H7 (cell line): ENCODE data around the gene NLRX1. TPM values are rescaled to one million over a fixed set of nuclear protein-coding genes. Genes with fewer than 3 reads are reported as not detected.
A peak's percentile ranks its signal among the peaks of the same experiment; 100 is the strongest.
"Not testable (repeated sequence)": the region's sequence is repeated elsewhere in the genome, so short reads cannot be mapped to it uniquely, and the experiment has no call there.

Experiments used
- DNase-seq: peaks from one replicate; pipeline ENCODE4 v3.0.0; 2012
- H3K27me3 ChIP-seq: 2 replicates; pipeline ENCODE4 v1.6.0; 2011; ENCODE audit warnings: mild to moderate bottlenecking, low read length; ENCODE audit not compliant: control insufficient read depth, insufficient read depth
- H3K36me3 ChIP-seq: replicated peaks from 2 replicates; pipeline ENCODE4 v1.5.1; 2011; ENCODE audit warnings: low read length; ENCODE audit not compliant: control insufficient read depth, insufficient read depth
- H3K4me3 ChIP-seq: 2 replicates; pipeline ENCODE4 v1.5.1; 2011; ENCODE audit warnings: low read depth, mild to moderate bottlenecking, control low read depth, low read length, moderate library complexity; ENCODE audit not compliant: insufficient read depth
- total RNA-seq: library from RNA; depleted of rRNA; stranded (reverse); fragments of >200 nt; shearing (Covaris generic); gene quantifications from 2 replicates; pipeline ENCODE4 v1.2.3, GENCODE V29; 2014

NLRX1 gene
- total RNA-seq, 1 experiment from 2014 or later: 34.0 TPM

DNA sequence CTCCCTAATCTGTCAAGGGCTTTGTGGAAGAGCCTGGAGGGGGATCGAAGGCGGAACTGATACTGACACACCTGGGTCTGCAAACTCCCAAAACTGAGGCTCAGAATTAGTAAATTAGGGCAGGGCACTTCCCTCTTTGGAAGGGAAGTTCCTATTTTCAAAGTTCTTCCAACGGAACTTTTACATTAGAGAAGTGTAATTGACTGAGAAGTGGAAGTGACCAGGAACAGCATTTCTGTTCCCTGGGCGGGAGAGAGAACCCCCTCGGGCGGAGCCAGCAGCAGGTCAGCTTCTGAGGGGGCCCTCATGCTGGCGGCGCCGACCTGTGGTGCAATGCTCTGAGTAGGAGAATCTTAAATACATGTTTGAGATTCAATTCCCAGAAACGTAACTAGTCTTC, 36.6 kb downstream of the NLRX1 start:
- no peak overlapping the region for H3K4me3 ChIP-seq
- DNase-seq: peak; percentile 32
- no peaks in the 10 kb centered on the region for H3K36me3 ChIP-seq
- H3K27me3 ChIP-seq: no peaks in the 10 kb centered on the region

DNA sequence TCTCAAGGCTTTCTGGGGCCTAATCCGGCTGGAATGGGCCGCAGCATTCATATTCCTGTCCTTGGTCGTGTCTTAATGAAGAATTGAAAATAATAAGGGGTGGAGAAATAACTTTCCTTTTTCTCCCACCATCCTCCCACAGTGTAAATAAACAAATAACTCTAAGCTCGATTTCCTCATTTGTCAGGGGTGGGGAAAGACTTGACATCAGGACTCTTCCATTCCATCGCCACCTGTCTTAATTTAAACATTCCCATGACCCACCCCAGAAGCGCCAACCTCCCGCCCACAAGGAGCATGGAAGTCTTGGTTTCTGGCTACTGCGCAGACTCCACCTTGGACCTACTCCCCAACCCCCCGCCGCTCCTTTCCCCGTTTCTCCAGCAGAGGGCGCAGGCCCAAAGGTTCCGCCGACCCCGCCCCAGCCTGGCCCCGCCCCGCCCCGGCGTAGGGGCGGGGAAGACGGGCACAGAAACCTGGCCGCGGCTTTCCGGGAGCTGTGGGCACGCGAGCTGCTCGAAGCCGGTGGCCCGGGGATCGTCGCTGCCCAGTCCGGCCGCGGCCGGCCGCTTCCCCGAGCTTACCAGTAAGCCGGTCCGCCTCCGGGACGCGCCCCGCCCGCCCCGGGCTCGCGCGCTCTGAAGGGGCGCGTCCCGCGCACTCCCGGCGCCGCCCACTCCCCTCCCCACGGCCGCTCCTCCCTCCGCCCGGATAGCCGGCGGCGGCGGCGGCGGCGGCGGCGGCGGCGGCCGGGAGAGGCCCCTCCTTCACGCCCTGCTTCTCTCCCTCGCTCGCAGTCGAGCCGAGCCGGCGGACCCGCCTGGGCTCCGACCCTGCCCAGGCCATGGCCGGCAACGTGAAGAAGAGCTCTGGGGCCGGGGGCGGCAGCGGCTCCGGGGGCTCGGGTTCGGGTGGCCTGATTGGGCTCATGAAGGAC, 37.3 kb downstream of the NLRX1 start, which contains the start of gene CBL:
Gene CBL (plus strand): TSS at position 766 of the 937 bp plus-strand sequence. CDS start 79 bp downstream, at position 845.
- no peaks in the 10 kb centered on the region for H3K27me3 ChIP-seq
- peak within 1 kb of the TSS; percentile 90 for H3K4me3 ChIP-seq
- H3K36me3 ChIP-seq: no peaks in the 10 kb centered on the region
- DNase-seq: peak; percentile 98

DNA sequence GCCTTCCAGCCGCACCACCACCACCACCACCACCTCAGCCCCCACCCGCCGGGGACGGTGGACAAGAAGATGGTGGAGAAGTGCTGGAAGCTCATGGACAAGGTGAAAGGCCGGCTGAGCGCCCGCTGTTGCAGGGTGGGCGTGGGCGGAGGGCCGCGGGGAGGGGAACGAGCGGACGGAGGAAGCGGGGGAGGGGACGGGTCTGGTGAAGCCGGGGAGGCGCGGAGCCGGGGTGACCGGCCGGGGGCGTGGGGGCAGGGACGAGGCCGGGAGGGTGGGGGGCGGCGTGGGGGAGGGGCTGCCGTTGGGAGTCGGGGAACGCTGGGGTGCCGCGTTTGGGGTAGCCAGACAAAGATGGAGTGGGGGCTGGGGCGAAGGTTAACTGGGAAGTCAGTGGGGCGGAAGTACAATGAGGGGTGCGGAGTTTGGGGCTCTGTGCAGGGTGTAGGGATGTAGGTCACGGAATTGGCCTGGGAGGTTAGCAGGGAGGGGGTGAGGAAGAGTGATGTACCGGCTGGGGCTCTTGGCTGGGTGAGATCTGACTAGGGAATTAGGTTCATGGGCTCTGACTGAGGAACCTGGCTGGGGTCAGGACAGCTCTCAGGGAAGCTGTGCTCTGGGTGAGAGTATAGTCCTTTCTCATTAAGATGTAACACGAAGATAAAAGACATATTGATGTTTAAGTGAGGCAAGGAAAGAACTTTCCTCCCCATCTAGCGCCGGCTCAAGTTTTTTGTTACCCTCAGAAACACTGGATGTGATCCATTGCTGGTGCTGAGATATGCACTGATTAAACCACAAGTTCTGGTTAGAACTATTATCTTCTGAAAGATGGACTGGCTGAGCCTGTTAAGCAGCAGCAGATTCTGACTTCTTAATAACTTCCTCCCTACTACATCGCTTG, 38.2 kb downstream of the NLRX1 start:
- Histone ChIP-seq H3K36me3 (no peaks in the 10 kb centered on the region), H3K27me3 (no peaks in the 10 kb centered on the region), H3K4me3 (peak overlapping the region; percentile 90)
- DNase-seq: peak; percentile 90

DNA sequence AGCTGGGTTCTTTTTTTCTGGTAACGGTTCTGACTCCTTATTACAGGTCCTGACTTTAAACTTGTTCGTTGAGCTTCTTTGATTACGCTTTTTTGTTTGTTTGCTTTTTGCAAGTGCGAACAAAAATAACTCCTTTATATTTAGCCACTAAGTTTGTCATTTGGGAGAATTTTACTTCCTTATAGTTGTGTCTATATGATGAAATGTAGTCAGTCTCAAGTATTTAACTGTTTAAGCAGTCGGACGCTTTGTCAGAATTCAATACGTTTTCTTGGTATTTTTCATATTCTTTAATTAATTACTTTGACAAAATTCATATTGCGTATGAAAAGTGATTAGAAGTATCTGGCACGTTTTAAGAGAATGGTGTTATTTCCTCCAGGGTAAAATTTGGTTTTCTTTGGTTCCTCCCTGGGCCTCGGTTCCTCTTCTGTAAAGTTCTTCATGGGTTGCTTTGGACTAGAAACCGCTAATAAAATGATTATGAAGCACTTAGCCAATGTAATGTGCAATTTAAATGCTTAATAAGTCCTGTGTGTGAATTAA, 39.0 kb downstream of the NLRX1 start:
- peak overlapping the region; percentile 90 for H3K4me3 ChIP-seq
- no peaks in the 10 kb centered on the region for H3K36me3 ChIP-seq
- no peaks in the 10 kb centered on the region for H3K27me3 ChIP-seq
- no peak for DNase-seq

DNA sequence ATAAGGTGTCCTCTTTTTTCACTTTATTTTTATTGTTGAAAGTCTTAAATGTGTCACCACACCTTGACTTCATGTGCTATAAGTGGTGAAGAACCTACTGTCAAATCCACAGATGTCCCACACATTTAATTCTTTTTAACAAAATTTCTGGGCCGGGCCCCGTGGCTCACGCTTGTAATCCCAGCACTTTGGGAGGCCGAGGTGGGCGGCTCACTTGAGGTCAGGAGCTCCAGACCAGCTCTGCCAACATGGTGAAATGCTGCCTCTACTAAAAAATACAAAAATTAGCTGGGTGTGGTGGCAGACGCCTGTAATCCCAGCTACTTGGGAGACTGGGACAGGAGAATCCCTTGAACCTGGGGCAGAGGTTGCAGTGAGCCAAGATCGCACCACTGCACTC, 40.7 kb downstream of the NLRX1 start:
- Histone ChIP-seq H3K36me3 (no peaks in the 10 kb centered on the region), H3K4me3 (no peak overlapping the region), H3K27me3 (no peaks in the 10 kb centered on the region)
- no peak for DNase-seq

GRCh38 chr11:119210050-119210449, 41.5 kb downstream of the NLRX1 start:
- no peak overlapping the region for H3K4me3 ChIP-seq
- H3K36me3 ChIP-seq: no peaks in the 10 kb centered on the region
- H3K27me3 ChIP-seq: no peaks in the 10 kb centered on the region
- DNase-seq: no peak

- H3K36me3 ChIP-seq: no peaks in the 10 kb centered on the region
- no peak overlapping the region for H3K4me3 ChIP-seq
- H3K27me3 ChIP-seq: no peaks in the 10 kb centered on the region
- no peak for DNase-seq
Measured at GRCh38 chr11:119218141-119218878, 49.8 kb downstream of the NLRX1 start.

DNA sequence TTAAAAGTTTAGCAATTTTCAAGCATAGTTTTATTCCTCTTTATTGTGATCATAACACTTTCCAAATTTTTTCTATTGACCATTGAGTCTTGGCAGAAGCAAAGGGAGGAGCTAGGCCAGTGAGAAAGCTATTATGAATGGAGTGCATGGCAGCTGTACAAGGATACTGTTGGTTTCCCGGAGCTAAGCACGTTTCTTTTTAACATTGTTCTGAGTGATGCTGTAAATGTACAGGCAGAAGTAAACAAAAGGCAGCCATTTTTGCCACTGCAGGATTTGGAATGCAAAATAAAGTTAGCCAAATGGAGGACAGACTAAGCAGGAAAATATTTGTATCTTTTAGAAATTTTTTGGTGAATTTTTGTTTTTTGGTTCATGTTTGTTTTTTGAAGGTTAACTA, 53.8 kb downstream of the NLRX1 start:
- no peaks in the 10 kb centered on the region for H3K36me3 ChIP-seq
- no peak for DNase-seq
- no peak overlapping the region for H3K4me3 ChIP-seq
- H3K27me3 ChIP-seq: no peaks in the 10 kb centered on the region

DNA sequence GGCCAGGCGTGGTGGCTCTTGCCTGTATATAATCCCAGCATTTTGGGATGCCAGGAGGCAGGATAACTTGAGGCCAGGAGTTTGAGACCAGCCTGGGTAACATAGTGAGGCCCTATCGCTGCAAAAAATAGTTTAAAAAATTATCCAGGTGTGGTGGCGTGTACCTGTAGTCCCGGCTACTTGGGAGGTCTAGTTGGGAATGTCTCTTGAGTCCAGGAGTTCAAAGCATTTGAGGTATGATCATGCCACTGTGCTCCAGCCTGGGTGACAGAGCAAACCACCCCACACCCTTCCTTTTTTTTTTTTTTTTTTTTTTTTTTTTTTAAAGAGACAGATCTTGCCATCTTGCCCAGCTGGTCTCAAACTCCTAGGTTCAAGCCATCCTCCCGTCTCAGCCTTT, 54.4 kb downstream of the NLRX1 start:
- no peaks in the 10 kb centered on the region for H3K36me3 ChIP-seq
- H3K4me3 ChIP-seq: no peak overlapping the region
- H3K27me3 ChIP-seq: no peaks in the 10 kb centered on the region
- no peak for DNase-seq

DNA sequence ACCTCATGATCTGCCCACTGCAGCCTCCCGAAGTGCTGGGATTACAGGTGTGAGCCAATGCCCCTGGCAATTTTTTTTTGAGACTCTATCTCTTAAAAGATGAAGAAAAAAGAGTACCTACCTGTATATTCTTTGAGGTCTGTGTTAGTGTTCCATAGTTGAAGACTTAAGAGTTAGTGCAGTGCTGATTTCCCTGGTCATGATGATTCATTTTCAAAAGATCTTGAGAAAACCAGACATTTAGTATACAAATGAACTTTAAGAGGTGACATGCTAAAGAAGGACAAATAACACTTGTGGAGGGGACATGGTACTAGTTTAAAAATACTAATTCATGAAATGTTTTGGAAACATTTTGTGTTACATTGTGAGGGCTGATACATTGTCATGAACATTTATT, 55.3 kb downstream of the NLRX1 start:
- no peak for DNase-seq
- Histone ChIP-seq H3K27me3 (no peaks in the 10 kb centered on the region), H3K4me3 (no peak overlapping the region), H3K36me3 (no peaks in the 10 kb centered on the region)

DNA sequence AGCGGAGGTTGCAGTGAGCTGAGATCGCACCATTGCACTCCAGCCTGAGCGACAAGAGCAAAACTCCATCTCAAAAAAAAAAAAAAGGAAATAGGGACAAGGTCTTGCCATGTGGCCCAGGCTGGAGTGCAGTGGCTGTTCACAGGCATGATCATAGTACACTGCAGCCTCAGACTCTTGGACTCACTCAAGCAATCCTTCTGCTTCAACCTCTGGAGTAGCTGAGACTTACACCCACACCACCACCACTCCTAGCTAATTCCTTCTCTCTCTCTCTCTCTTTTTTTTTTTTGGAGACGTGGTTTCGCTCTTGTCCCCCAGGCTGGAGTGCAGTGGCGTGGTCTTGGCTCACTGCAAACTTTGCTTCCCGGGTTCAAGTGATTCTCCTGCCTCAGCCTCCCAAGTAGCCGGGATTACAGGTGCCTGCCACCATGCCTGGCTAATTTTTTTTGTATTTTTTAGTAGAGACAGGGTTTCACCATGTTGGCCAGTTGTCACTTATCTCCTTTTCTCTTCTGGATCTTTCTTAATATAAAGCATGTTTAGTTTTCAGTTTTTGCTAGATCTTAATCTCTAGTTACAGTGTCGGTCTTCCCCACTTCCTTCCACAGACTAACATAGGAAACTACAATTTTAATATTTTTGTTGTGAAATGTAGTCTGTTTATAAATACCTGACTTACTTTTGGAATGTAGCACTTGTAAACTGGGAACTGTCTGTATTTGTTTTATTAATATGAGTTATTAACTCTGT, 60.2 kb downstream of the NLRX1 start:
- not testable (repeated sequence) for DNase-seq

GRCh38 chr11:119229288-119229672, 60.8 kb downstream of the NLRX1 start:
- H3K27me3 ChIP-seq: no peaks in the 10 kb centered on the region
- no peak for DNase-seq
- no peak overlapping the region for H3K4me3 ChIP-seq
- H3K36me3 ChIP-seq: peaks cover 3% of the 10 kb centered on the region; the same call in 1 of the 2 replicates

More for the DNA sequence above, 60.2 kb downstream of the NLRX1 start:
- not testable (repeated sequence) for H3K27me3 ChIP-seq, H3K36me3 ChIP-seq, H3K4me3 ChIP-seq

GRCh38 chr11:119229741-119230140, 61.2 kb downstream of the NLRX1 start:
- Histone ChIP-seq H3K36me3 (peaks cover 3% of the 10 kb centered on the region; the same call in 1 of the 2 replicates), H3K27me3 (no peaks in the 10 kb centered on the region), H3K4me3 (no peak overlapping the region)
- DNase-seq: no peak
